Gastroesophageal sphincter (tissue), 4 donors: ENCODE results near the gene GDA. TPM values are rescaled to one million over a fixed set of nuclear protein-coding genes. Genes with fewer than 3 reads are reported as not detected.

Experiments used
- ATAC-seq: fragments of 150-250 bp; one replicate; pipeline ENCODE4 v1.9.1; 2016; ENCODE audit warnings: mild to moderate bottlenecking, moderate library complexity
- H3K27ac ChIP-seq, 4 donors: fragments of 200-600 bp; sonication (generic) in 3 of 4; 1 replicate in 3 of 4; 2 replicates in 1 of 4; pipeline ENCODE4 v1.5.1; 2016 to 2019
- H3K27me3 ChIP-seq: fragments of 200-600 bp; sonication (generic); one replicate; pipeline ENCODE4 v1.5.1; 2019
- H3K36me3 ChIP-seq, 2 donors: fragments of 200-600 bp; sonication (generic); one replicate each; pipeline ENCODE4 v1.5.1; 2019; ENCODE audit warnings: control low read depth in 1 of 2
- H3K4me1 ChIP-seq, 3 donors: fragments of 200-600 bp; sonication (generic); 1 replicate in 2 of 3; 2 replicates in 1 of 3; pipeline ENCODE4 v1.5.1; 2016 to 2019; ENCODE audit warnings: control low read depth in 2 of 3
- H3K4me3 ChIP-seq, 2 donors: fragments of 200-600 bp; sonication (generic); one replicate each; pipeline ENCODE4 v1.5.1; 2019; ENCODE audit warnings: mild to moderate bottlenecking in 1 of 2, moderate library complexity in 1 of 2
- H3K9me3 ChIP-seq, 3 donors: fragments of 200-600 bp; sonication (generic); one replicate each; pipeline ENCODE4 v1.5.1; 2017 to 2019; ENCODE audit warnings: control low read depth in 2 of 3
- CTCF ChIP-seq, 4 experiments: fragments of 200-600 bp in 2 of 4; fragments of 450-650 bp in 2 of 4; sonication (generic) in 1 of 4; IDR thresholded peaks; one replicate each; pipeline ENCODE4 v1.5.1; 2017 to 2019; ENCODE audit warnings: antibody characterized with exemption in 4 of 4, mild to moderate bottlenecking in 2 of 4, moderate library complexity in 2 of 4
- EP300 ChIP-seq: sonication (generic); formaldehyde crosslinking; IDR thresholded peaks from one replicate; pipeline ENCODE4 v1.6.1; 2017; ENCODE audit warnings: antibody characterized with exemption, mild to moderate bottlenecking
- POLR2A ChIP-seq, 2 donors: fragments of 450-650 bp; IDR thresholded peaks; one replicate each; pipeline ENCODE4 v1.6.1; 2017; ENCODE audit warnings: antibody characterized with exemption in 2 of 2, mild to moderate bottlenecking in 2 of 2, moderate library complexity in 1 of 2
- POLR2AphosphoS5 ChIP-seq: sonication (generic); formaldehyde crosslinking; IDR thresholded peaks from one replicate; pipeline ENCODE4 v1.6.1; 2017; ENCODE audit warnings: antibody characterized with exemption
- WGBS, 2 donors: methylation state at CpG; one replicate each; pipeline ENCODE4 v1.1.5; 2018; ENCODE audit warnings: low coverage in 1 of 2; 5-methylcytosine and 5-hydroxymethylcytosine counted together
- total RNA-seq, 4 donors: library from RNA; depleted of rRNA; stranded (reverse); fragments of >200 nt; gene quantifications; one replicate each; pipeline ENCODE4 v1.1.0, GENCODE V29; 2016

GDA gene
- total RNA-seq = not detected

GRCh38 chr9:72149231-72149975 is at the start of gene GDA:
TSS of gene GDA (plus strand) at chr9:72149440. CDS start at chr9:72149560, 120 bp downstream.
- H3K36me3 ChIP-seq = no peaks in the 10 kb centered on the region
- ATAC-seq = no peak
- H3K4me1 ChIP-seq = peaks cover 0 to 10% (median 0%) of the 10 kb centered on the region in 3 donors
- H3K27me3 ChIP-seq = peaks cover 56% of the 10 kb centered on the region
- no peak within 1 kb of the TSS for H3K4me3 ChIP-seq
- no peak within 1 kb of the TSS for H3K27ac ChIP-seq
- 0 to 7% methylated on average over 1 to 3 of the region's 70 CpGs for WGBS, 2 donors
- H3K9me3 ChIP-seq = no peaks in the 10 kb centered on the region
- TF ChIP-seq EP300 (no peak), CTCF (IDR thresholded peaks at IDR 0.05) (no peak), POLR2A (IDR thresholded peaks at IDR 0.05) (no peak), POLR2AphosphoS5 (no peak)

- H3K4me1 ChIP-seq = no peaks in the 10 kb centered on the region
- no peak overlapping the region for H3K4me3 ChIP-seq
- H3K9me3 ChIP-seq = peaks cover 0 to 12% (median 0%) of the 10 kb centered on the region in 3 donors
- TF ChIP-seq EP300 = no peak
- no peak for TF ChIP-seq POLR2A (IDR thresholded peaks at IDR 0.05)
- no peak for TF ChIP-seq POLR2AphosphoS5
- no peak for TF ChIP-seq CTCF (IDR thresholded peaks at IDR 0.05)
- WGBS, 2 donors = 94% methylated on average over 2 of the region's 2 CpGs; no CpG with 5 or more reads in 1 of the 2 donors
- ATAC-seq = no peak
- H3K36me3 ChIP-seq = no peaks in the 10 kb centered on the region
- no peak overlapping the region for H3K27ac ChIP-seq
- no peaks in the 10 kb centered on the region for H3K27me3 ChIP-seq
These were observed 46.7 kb upstream of the GDA start for GRCh38 chr9:72102520-72102919.

- Histone ChIP-seq H3K4me1 (no peaks in the 10 kb centered on the region), H3K27me3 (no peaks in the 10 kb centered on the region), H3K9me3 (no peaks in the 10 kb centered on the region), H3K27ac (no peak overlapping the region), H3K4me3 (no peak overlapping the region), H3K36me3 (no peaks in the 10 kb centered on the region)
- ATAC-seq = no peak
- TF ChIP-seq EP300 = no peak
- TF ChIP-seq POLR2AphosphoS5 = no peak
- no peak for TF ChIP-seq POLR2A (IDR thresholded peaks at IDR 0.05)
- TF ChIP-seq CTCF (IDR thresholded peaks at IDR 0.05) = no peak
- 79 to 93% methylated on average over 2 of the region's 2 CpGs for WGBS, 2 donors
These were observed 36.2 kb upstream of the GDA start for GRCh38 chr9:72113056-72113455.

GRCh38 chr9:72119853-72120252 is 29.4 kb upstream of the GDA start:
- ATAC-seq = no peak
- H3K9me3 ChIP-seq = no peaks in the 10 kb centered on the region
- no peak overlapping the region for H3K27ac ChIP-seq
- H3K27me3 ChIP-seq = no peaks in the 10 kb centered on the region
- 54 to 76% methylated on average over 2 of the region's 2 CpGs for WGBS, 2 donors
- TF ChIP-seq EP300 (no peak), POLR2A (IDR thresholded peaks at IDR 0.05) (no peak), CTCF (IDR thresholded peaks at IDR 0.05) (no peak), POLR2AphosphoS5 (no peak)
- no peaks in the 10 kb centered on the region for H3K4me1 ChIP-seq
- no peaks in the 10 kb centered on the region for H3K36me3 ChIP-seq
- no peak overlapping the region for H3K4me3 ChIP-seq

DNA sequence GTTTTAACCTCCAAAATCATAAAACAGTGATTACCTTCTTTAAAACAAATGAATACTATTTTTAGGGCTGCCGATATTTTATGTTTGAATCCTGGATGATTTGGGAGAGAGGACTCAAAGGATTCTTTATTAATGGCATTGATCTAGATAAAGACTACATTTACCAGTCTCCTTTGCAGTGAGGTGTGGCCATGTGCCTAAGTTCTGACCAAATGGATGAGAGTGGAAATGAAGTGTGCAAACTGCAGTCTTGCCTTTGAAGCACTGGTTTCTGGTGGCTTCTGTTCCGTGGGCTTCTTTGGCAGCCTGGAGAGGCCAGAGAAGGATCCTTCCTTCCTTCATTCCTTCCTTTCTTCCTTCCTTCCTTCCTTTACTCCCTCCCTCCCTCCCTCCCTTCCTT is 24.3 kb upstream of the GDA start:
- Histone ChIP-seq H3K36me3 (no peaks in the 10 kb centered on the region), H3K9me3 (no peaks in the 10 kb centered on the region), H3K27me3 (no peaks in the 10 kb centered on the region), H3K4me1 (no peaks in the 10 kb centered on the region), H3K4me3 (no peak overlapping the region), H3K27ac (no peak overlapping the region)
- TF ChIP-seq EP300 (no peak), POLR2AphosphoS5 (no peak), POLR2A (IDR thresholded peaks at IDR 0.05) (no peak), CTCF (IDR thresholded peaks at IDR 0.05) (no peak)
- ATAC-seq = no peak
- 65 to 66% methylated on average over 2 of the region's 2 CpGs for WGBS, 2 donors
